ENCODE measurements around the gene NELL2.

Gene NELL2

GRCh38 chr12:44668443-44668842 is 207.7 kb downstream of the NELL2 start:
- Histone ChIP-seq H3K9ac (ENCODE audit: low read depth, low read length) (no peak overlapping the region), H3K9me3 (ENCODE audit: control insufficient read depth, insufficient read depth, low read length) (no peaks in the 10 kb centered on the region), H3K36me3 (ENCODE audit: insufficient read depth, low read length) (no peaks in the 10 kb centered on the region), H3K4me1 (ENCODE audit: insufficient read depth, low read length) (no peaks in the 10 kb centered on the region)

GRCh38 chr12:44667461-44667860 is 208.7 kb downstream of the NELL2 start:
- Histone ChIP-seq H3K9me3 (ENCODE audit: control insufficient read depth, insufficient read depth, low read length) (no peaks in the 10 kb centered on the region), H3K4me1 (ENCODE audit: insufficient read depth, low read length) (no peaks in the 10 kb centered on the region), H3K36me3 (ENCODE audit: insufficient read depth, low read length) (no peaks in the 10 kb centered on the region), H3K9ac (ENCODE audit: low read depth, low read length) (no peak overlapping the region)

GRCh38 chr12:44663291-44663690 is 212.8 kb downstream of the NELL2 start:
- Histone ChIP-seq H3K36me3 (ENCODE audit: insufficient read depth, low read length) (no peaks in the 10 kb centered on the region), H3K9ac (ENCODE audit: low read depth, low read length) (no peak overlapping the region), H3K4me1 (ENCODE audit: insufficient read depth, low read length) (no peaks in the 10 kb centered on the region), H3K9me3 (ENCODE audit: control insufficient read depth, insufficient read depth, low read length) (no peaks in the 10 kb centered on the region; the same call in 1 of the 2 replicates)

- no peak overlapping the region for H3K9ac ChIP-seq (ENCODE audit: low read depth, low read length)
- peaks cover 20% of the 10 kb centered on the region for H3K4me1 ChIP-seq (ENCODE audit: insufficient read depth, low read length)
- no peaks in the 10 kb centered on the region for H3K36me3 ChIP-seq (ENCODE audit: insufficient read depth, low read length)
- no peaks in the 10 kb centered on the region; the same call in 1 of the 2 replicates for H3K9me3 ChIP-seq (ENCODE audit: control insufficient read depth, insufficient read depth, low read length)
Measured at GRCh38 chr12:44655846-44656245, 220.3 kb downstream of the NELL2 start.

- Histone ChIP-seq H3K36me3 (ENCODE audit: insufficient read depth, low read length) (no peaks in the 10 kb centered on the region), H3K9me3 (ENCODE audit: control insufficient read depth, insufficient read depth, low read length) (no peaks in the 10 kb centered on the region), H3K9ac (ENCODE audit: low read depth, low read length) (no peak overlapping the region), H3K4me1 (ENCODE audit: insufficient read depth, low read length) (peaks cover 20% of the 10 kb centered on the region)
Measured at GRCh38 chr12:44654646-44655639, 221.2 kb downstream of the NELL2 start.

GRCh38 chr12:44653861-44654527 is 222.1 kb downstream of the NELL2 start:
- Histone ChIP-seq H3K36me3 (ENCODE audit: insufficient read depth, low read length) (no peaks in the 10 kb centered on the region), H3K9ac (ENCODE audit: low read depth, low read length) (no peak overlapping the region), H3K4me1 (ENCODE audit: insufficient read depth, low read length) (peaks cover 24% of the 10 kb centered on the region), H3K9me3 (ENCODE audit: control insufficient read depth, insufficient read depth, low read length) (no peaks in the 10 kb centered on the region)

- H3K36me3 ChIP-seq (ENCODE audit: insufficient read depth, low read length) = no peaks in the 10 kb centered on the region
- peaks cover 19% of the 10 kb centered on the region for H3K4me1 ChIP-seq (ENCODE audit: insufficient read depth, low read length)
- H3K9me3 ChIP-seq (ENCODE audit: control insufficient read depth, insufficient read depth, low read length) = no peaks in the 10 kb centered on the region
- H3K9ac ChIP-seq (ENCODE audit: low read depth, low read length) = no peak overlapping the region
Measured at GRCh38 chr12:44649693-44650092, 226.4 kb downstream of the NELL2 start.

- no peaks in the 10 kb centered on the region for H3K9me3 ChIP-seq (ENCODE audit: control insufficient read depth, insufficient read depth, low read length)
- no peak overlapping the region for H3K9ac ChIP-seq (ENCODE audit: low read depth, low read length)
- no peaks in the 10 kb centered on the region for H3K36me3 ChIP-seq (ENCODE audit: insufficient read depth, low read length)
- 0 out of 2 replicates have a peak, but pooled peaks cover 8% of the 10 kb centered on the region for H3K4me1 ChIP-seq (ENCODE audit: insufficient read depth, low read length)
Measured at GRCh38 chr12:44647917-44648690, 228.0 kb downstream of the NELL2 start.

- Histone ChIP-seq H3K9ac (ENCODE audit: low read depth, low read length) (no peak overlapping the region), H3K4me1 (ENCODE audit: insufficient read depth, low read length) (peaks cover 10% of the 10 kb centered on the region; the same call in 1 of the 2 replicates), H3K9me3 (ENCODE audit: control insufficient read depth, insufficient read depth, low read length) (no peaks in the 10 kb centered on the region), H3K36me3 (ENCODE audit: insufficient read depth, low read length) (no peaks in the 10 kb centered on the region)
Measured at GRCh38 chr12:44640427-44641190, 235.5 kb downstream of the NELL2 start.

GRCh38 chr12:44637875-44638274 is 238.2 kb downstream of the NELL2 start:
- H3K36me3 ChIP-seq (ENCODE audit: insufficient read depth, low read length) = no peaks in the 10 kb centered on the region
- no peaks in the 10 kb centered on the region for H3K9me3 ChIP-seq (ENCODE audit: control insufficient read depth, insufficient read depth, low read length)
- no peak overlapping the region for H3K9ac ChIP-seq (ENCODE audit: low read depth, low read length)
- H3K4me1 ChIP-seq (ENCODE audit: insufficient read depth, low read length) = peaks cover 10% of the 10 kb centered on the region; the same call in 1 of the 2 replicates

- Histone ChIP-seq H3K9me3 (ENCODE audit: control insufficient read depth, insufficient read depth, low read length) (no peaks in the 10 kb centered on the region), H3K9ac (ENCODE audit: low read depth, low read length) (no peak overlapping the region), H3K4me1 (ENCODE audit: insufficient read depth, low read length) (peaks cover 6% of the 10 kb centered on the region; the same call in 1 of the 2 replicates), H3K36me3 (ENCODE audit: insufficient read depth, low read length) (no peaks in the 10 kb centered on the region)
Measured at GRCh38 chr12:44628180-44628579, 247.9 kb downstream of the NELL2 start.

GRCh38 chr12:44627387-44628166 is 248.5 kb downstream of the NELL2 start:
- H3K36me3 ChIP-seq (ENCODE audit: insufficient read depth, low read length) = no peaks in the 10 kb centered on the region
- H3K9me3 ChIP-seq (ENCODE audit: control insufficient read depth, insufficient read depth, low read length) = no peaks in the 10 kb centered on the region
- H3K9ac ChIP-seq (ENCODE audit: low read depth, low read length) = no peak overlapping the region
- H3K4me1 ChIP-seq (ENCODE audit: insufficient read depth, low read length) = peaks cover 6% of the 10 kb centered on the region; the same call in 1 of the 2 replicates

- Histone ChIP-seq H3K9me3 (ENCODE audit: control insufficient read depth, insufficient read depth, low read length) (no peaks in the 10 kb centered on the region), H3K36me3 (ENCODE audit: insufficient read depth, low read length) (no peaks in the 10 kb centered on the region), H3K9ac (ENCODE audit: low read depth, low read length) (no peak overlapping the region), H3K4me1 (ENCODE audit: insufficient read depth, low read length) (peaks cover 6% of the 10 kb centered on the region; the same call in 1 of the 2 replicates)
Measured at GRCh38 chr12:44626883-44627282, 249.2 kb downstream of the NELL2 start.

Measured in ES-I3 (cell line).